WI38 (cell line): ENCODE data around the gene STYXL1.
"Not testable (repeated sequence)": the region's sequence is repeated elsewhere in the genome, so short reads cannot be mapped to it uniquely, and the experiment has no call there.

Source experiments
- H3K4me3 ChIP-seq: 2 replicates; pipeline ENCODE4 v1.5.1; 2011; ENCODE audit warnings: low read depth, mild to moderate bottlenecking, control low read depth, low read length
- CTCF ChIP-seq: IDR thresholded peaks from 2 replicates; pipeline ENCODE4 v1.5.1; 2012; ENCODE audit warnings: low read depth, mild to moderate bottlenecking, control low read depth, low read length

The STYXL1 gene

GRCh38 chr7:76063525-76063924 lies 15.7 kb upstream of the STYXL1 start:
- H3K4me3 ChIP-seq: no peak overlapping the region
- TF ChIP-seq CTCF: no peak

DNA sequence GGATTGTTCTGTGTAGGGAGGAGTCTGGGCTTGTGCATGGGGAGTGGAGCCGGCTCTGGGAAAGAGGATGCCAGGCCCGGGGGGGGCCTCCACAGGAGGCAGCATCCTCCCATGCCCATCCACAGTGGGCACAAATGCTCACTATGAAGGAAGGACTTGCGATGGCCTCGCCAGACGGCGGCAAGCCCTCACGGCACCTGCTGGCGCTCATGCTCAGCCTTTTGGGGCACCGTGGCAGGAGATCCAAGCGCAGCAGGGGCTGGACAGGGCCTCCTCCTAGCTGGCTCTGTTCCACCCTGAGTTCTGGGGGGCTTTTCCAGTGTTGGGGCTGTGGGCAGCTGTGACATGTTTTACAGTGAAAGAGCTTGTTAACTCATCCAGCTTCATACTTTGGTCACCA lies 15.3 kb upstream of the STYXL1 start:
- no peak overlapping the region for H3K4me3 ChIP-seq
- TF ChIP-seq CTCF: no peak

GRCh38 chr7:76062254-76062653 lies 14.5 kb upstream of the STYXL1 start:
- no peak overlapping the region for H3K4me3 ChIP-seq
- TF ChIP-seq CTCF: no peak

- no peak for TF ChIP-seq CTCF
- no peak overlapping the region for H3K4me3 ChIP-seq
These were observed 13.0 kb upstream of the STYXL1 start for GRCh38 chr7:76060842-76061241.

DNA sequence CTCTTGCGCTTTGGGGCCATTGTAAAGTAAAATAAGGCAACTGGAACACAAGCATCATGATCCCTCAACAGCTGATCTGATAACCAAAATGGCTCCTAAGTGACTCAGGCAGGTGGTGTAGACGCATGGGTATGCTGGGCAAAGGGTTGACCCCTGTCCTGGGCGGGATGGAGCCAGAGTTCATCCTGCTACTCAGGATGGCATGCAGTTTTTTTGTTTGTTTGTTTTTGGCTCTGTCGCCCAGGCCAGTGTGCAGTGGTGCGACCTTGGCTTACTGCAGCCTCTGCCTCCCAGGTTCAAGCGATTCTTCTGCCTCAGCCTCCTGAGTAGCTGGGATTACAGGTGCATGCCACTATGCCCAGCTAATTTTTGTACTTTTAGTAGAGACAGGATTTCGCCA lies 10.9 kb upstream of the STYXL1 start:
- not testable (repeated sequence) for H3K4me3 ChIP-seq

DNA sequence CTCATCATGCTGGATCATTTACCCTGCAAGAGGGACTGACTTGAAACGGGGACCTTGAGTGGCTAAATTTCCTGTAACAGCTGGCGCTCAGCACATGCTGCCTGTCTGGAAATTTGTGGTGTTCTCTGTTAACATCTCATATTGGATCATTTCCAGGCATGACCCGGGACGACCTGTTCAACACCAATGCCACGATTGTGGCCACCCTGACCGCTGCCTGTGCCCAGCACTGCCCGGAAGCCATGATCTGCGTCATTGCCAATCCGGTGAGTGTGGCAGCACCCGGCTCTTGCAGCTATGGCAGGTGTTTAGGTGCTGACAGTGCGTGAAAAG lies 10.0 kb upstream of the STYXL1 start:
- TF ChIP-seq CTCF: no peak
- H3K4me3 ChIP-seq: no peak overlapping the region

GRCh38 chr7:76057103-76057812 lies 9.5 kb upstream of the STYXL1 start:
- no peak overlapping the region for H3K4me3 ChIP-seq
- TF ChIP-seq CTCF: no peak

DNA sequence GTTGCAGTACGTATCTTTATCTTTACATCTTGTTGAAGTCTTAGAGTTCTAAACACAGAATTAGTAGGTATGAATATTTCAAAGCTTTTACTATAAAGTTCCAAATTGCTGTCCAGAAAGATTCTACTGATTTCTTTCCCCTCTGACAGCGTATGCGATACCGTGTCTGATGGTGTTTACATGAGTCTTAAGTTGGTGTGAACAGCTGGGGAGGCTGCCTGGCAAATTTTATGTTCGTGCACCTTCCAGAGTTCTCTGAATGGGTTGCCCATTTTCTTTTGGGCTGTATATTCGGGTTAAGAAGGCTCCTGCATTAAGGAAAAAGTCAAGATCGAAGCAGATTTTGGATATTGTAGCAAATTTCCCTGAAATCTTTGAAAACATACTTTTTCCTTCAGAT lies 8.4 kb upstream of the STYXL1 start:
- no peak for TF ChIP-seq CTCF
- H3K4me3 ChIP-seq: no peak overlapping the region
